Trophoblast cell (in vitro differentiated cells and primary cell): Measurements from ENCODE around the gene APOLD1.
"Not testable (repeated sequence)": the region's sequence is repeated elsewhere in the genome, so short reads cannot be mapped to it uniquely, and the experiment has no call there.

ENCODE experiments used
- DNase-seq, 2 donors: peaks; one replicate each; pipeline ENCODE4 v3.0.0-alpha.2; 2016
- H2AFZ ChIP-seq: 2 replicates; pipeline ENCODE4 v1.6.1; 2013; ENCODE audit warnings: low read length, moderate library complexity, mild to moderate bottlenecking; ENCODE audit not compliant: insufficient read depth, poor library complexity
- H2AK5ac ChIP-seq: 2 replicates; pipeline ENCODE4 v1.6.1; 2013; ENCODE audit warnings: mild to moderate bottlenecking, low read length
- H2BK120ac ChIP-seq: 2 replicates; pipeline ENCODE4 v1.6.1; 2013; ENCODE audit warnings: low read length, mild to moderate bottlenecking, moderate library complexity; ENCODE audit not compliant: insufficient read depth, poor library complexity
- H2BK12ac ChIP-seq: 2 replicates; pipeline ENCODE4 v1.6.1; 2013; ENCODE audit warnings: mild to moderate bottlenecking, low read length, moderate library complexity
- H2BK5ac ChIP-seq: 2 replicates; pipeline ENCODE4 v1.6.1; 2013; ENCODE audit warnings: low read length, low read depth, moderate library complexity, mild to moderate bottlenecking; ENCODE audit not compliant: poor library complexity
- H3K14ac ChIP-seq: 2 replicates; pipeline ENCODE4 v1.6.1; 2013; ENCODE audit warnings: mild to moderate bottlenecking, low read length
- H3K18ac ChIP-seq: 2 replicates; pipeline ENCODE4 v1.6.1; 2013; ENCODE audit warnings: mild to moderate bottlenecking, low read length
- H3K23ac ChIP-seq: 2 replicates; pipeline ENCODE4 v1.6.1; 2013; ENCODE audit warnings: low read length
- H3K27ac ChIP-seq: 2 replicates; pipeline ENCODE4 v1.5.1; 2013; ENCODE audit warnings: low read depth, mild to moderate bottlenecking, inconsistent platforms, low read length, moderate library complexity
- H3K27me3 ChIP-seq: 2 replicates; pipeline ENCODE4 v1.6.1; 2013; ENCODE audit warnings: inconsistent platforms, mild to moderate bottlenecking, low read length, moderate library complexity; ENCODE audit not compliant: insufficient read depth
- H3K36me3 ChIP-seq, 2 experiments: 1 replicate in 1 of 2; 2 replicates in 1 of 2; pipeline ENCODE4 v1.6.1; 2013; ENCODE audit warnings: low read length in 2 of 2, mild to moderate bottlenecking in 2 of 2, moderate library complexity in 1 of 2; ENCODE audit not compliant: insufficient read depth in 2 of 2, control insufficient read depth in 1 of 2
- H3K4ac ChIP-seq: 2 replicates; pipeline ENCODE4 v1.6.1; 2013; ENCODE audit warnings: low read depth, mild to moderate bottlenecking, low read length, moderate library complexity
- H3K4me1 ChIP-seq, 2 experiments: 1 replicate in 1 of 2; 2 replicates in 1 of 2; pipeline ENCODE4 v1.6.1; 2013; ENCODE audit warnings: low read length in 2 of 2, mild to moderate bottlenecking in 2 of 2, moderate library complexity in 1 of 2; ENCODE audit not compliant: insufficient read depth in 2 of 2, control insufficient read depth in 1 of 2
- H3K4me2 ChIP-seq: 2 replicates; pipeline ENCODE4 v1.6.1; 2013; ENCODE audit warnings: inconsistent platforms, mild to moderate bottlenecking, low read length, moderate library complexity
- H3K4me3 ChIP-seq: 2 replicates; pipeline ENCODE4 v1.5.1; 2013; ENCODE audit warnings: mild to moderate bottlenecking, low read depth, low read length, inconsistent platforms
- H3K79me1 ChIP-seq: one replicate; pipeline ENCODE4 v1.6.1; 2013; ENCODE audit warnings: low read length
- H3K79me2 ChIP-seq: 2 replicates; pipeline ENCODE4 v1.6.1; 2013; ENCODE audit warnings: low read length, mild to moderate bottlenecking; ENCODE audit not compliant: control insufficient read depth, insufficient read depth, poor library complexity
- H3K9ac ChIP-seq: 2 replicates; pipeline ENCODE4 v1.6.1; 2013; ENCODE audit warnings: mild to moderate bottlenecking, low read length
- H3K9me3 ChIP-seq: 2 replicates; pipeline ENCODE4 v1.6.1; 2013; ENCODE audit warnings: low read depth, mild to moderate bottlenecking, control low read depth, inconsistent platforms, low read length; ENCODE audit not compliant: insufficient read depth
- H4K12ac ChIP-seq: 2 replicates; pipeline ENCODE4 v1.6.1; 2013; ENCODE audit warnings: low read depth, mild to moderate bottlenecking, low read length, moderate library complexity
- H4K8ac ChIP-seq: 2 replicates; pipeline ENCODE4 v1.6.1; 2013; ENCODE audit warnings: low read depth, mild to moderate bottlenecking, low read length, moderate library complexity
- H4K91ac ChIP-seq: one replicate; pipeline ENCODE4 v1.6.1; 2013; ENCODE audit warnings: low read depth, mild to moderate bottlenecking, low read length, moderate library complexity
- WGBS: extraction: QIAGEN DNeasy Blood & Tissue Kit; methylation state at CpG from one replicate; pipeline ENCODE4 v1.1.7; 2013; ENCODE audit warnings: missing lambda C conversion rate; ENCODE audit not compliant: insufficient read length, insufficient coverage; ENCODE audit errors: extremely low coverage; 5-methylcytosine and 5-hydroxymethylcytosine counted together

APOLD1 gene

GRCh38 chr12:12799163-12799920, 13.9 kb downstream of the APOLD1 start:
- no peak overlapping the region for H3K4me3 ChIP-seq
- H4K91ac ChIP-seq: no peak overlapping the region
- H3K4me1 ChIP-seq: peaks cover 4 to 7% of the 10 kb centered on the region in 2 experiments
- H2BK120ac ChIP-seq: no peak overlapping the region
- H3K4ac ChIP-seq: no peak overlapping the region
- DNase-seq: no peak
- no peaks in the 10 kb centered on the region for H3K36me3 ChIP-seq
- no peak overlapping the region for H3K14ac ChIP-seq
- no peaks in the 10 kb centered on the region for H3K27me3 ChIP-seq
- H3K79me1 ChIP-seq: no peaks in the 10 kb centered on the region
- no peak overlapping the region for H2BK12ac ChIP-seq
- H3K23ac ChIP-seq: no peak overlapping the region
- no peak overlapping the region for H3K18ac ChIP-seq
- no peaks in the 10 kb centered on the region for H3K9me3 ChIP-seq
- H3K79me2 ChIP-seq: no peaks in the 10 kb centered on the region
- no peak overlapping the region for H3K9ac ChIP-seq
- no peak overlapping the region for H3K27ac ChIP-seq
- H4K8ac ChIP-seq: no peak overlapping the region
- H2AFZ ChIP-seq: no peak overlapping the region
- H4K12ac ChIP-seq: no peak overlapping the region
- no peak overlapping the region for H2AK5ac ChIP-seq
- no CpG with 5 or more reads among the region's 8 CpGs for WGBS
- no peak overlapping the region for H2BK5ac ChIP-seq
- H3K4me2 ChIP-seq: no peak overlapping the region

GRCh38 chr12:12800406-12801180, 15.1 kb downstream of the APOLD1 start:
- Histone ChIP-seq H3K9ac (no peak overlapping the region), H4K91ac (no peak overlapping the region), H3K79me2 (no peaks in the 10 kb centered on the region), H3K9me3 (no peaks in the 10 kb centered on the region), H2BK12ac (peak overlapping the region; percentile 33), H3K4me3 (no peak overlapping the region), H3K4me2 (no peak overlapping the region), H2BK120ac (no peak overlapping the region), H4K12ac (no peak overlapping the region), H2AFZ (no peak overlapping the region), H3K4ac (no peak overlapping the region), H3K14ac (no peak overlapping the region), H3K79me1 (no peaks in the 10 kb centered on the region), H3K36me3 (no peaks in the 10 kb centered on the region), H3K27ac (no peak overlapping the region), H2AK5ac (no peak overlapping the region), H3K4me1 (peaks cover 4 to 7% of the 10 kb centered on the region in 2 experiments), H2BK5ac (no peak overlapping the region), H3K27me3 (no peaks in the 10 kb centered on the region), H3K23ac (no peak overlapping the region), H3K18ac (no peak overlapping the region), H4K8ac (no peak overlapping the region)
- no CpG with 5 or more reads among the region's 9 CpGs for WGBS
- DNase-seq: peak; percentile 44 to 80

- H3K4me3 ChIP-seq, H3K79me1 ChIP-seq, H3K18ac ChIP-seq, H3K27me3 ChIP-seq, H4K8ac ChIP-seq, H2BK120ac ChIP-seq, H3K4me1 ChIP-seq, H3K4me2 ChIP-seq, H3K9me3 ChIP-seq, H2AK5ac ChIP-seq, H3K27ac ChIP-seq, H4K91ac ChIP-seq, H2BK5ac ChIP-seq, H3K79me2 ChIP-seq, H3K36me3 ChIP-seq, H2AFZ ChIP-seq, H2BK12ac ChIP-seq, H3K14ac ChIP-seq, H3K4ac ChIP-seq, H3K9ac ChIP-seq, H3K23ac ChIP-seq, H4K12ac ChIP-seq: not testable (repeated sequence)
- WGBS: no CpG with 5 or more reads among the region's 4 CpGs
- peak in 1 of 2 donors; percentile 77 for DNase-seq
Measured at GRCh38 chr12:12801656-12802055, 16.2 kb downstream of the APOLD1 start.

GRCh38 chr12:12803186-12803585, 17.7 kb downstream of the APOLD1 start:
- Histone ChIP-seq H3K14ac (no peak overlapping the region), H2BK12ac (no peak overlapping the region), H3K18ac (no peak overlapping the region), H3K79me2 (no peaks in the 10 kb centered on the region), H4K8ac (no peak overlapping the region), H3K23ac (no peak overlapping the region), H3K9ac (no peak overlapping the region), H3K4me1 (peaks cover 4 to 7% of the 10 kb centered on the region in 2 experiments), H3K4me2 (no peak overlapping the region), H3K4me3 (no peak overlapping the region), H3K79me1 (no peaks in the 10 kb centered on the region), H2AK5ac (no peak overlapping the region), H3K27me3 (no peaks in the 10 kb centered on the region), H3K27ac (no peak overlapping the region), H2AFZ (no peak overlapping the region), H4K12ac (no peak overlapping the region), H3K9me3 (no peaks in the 10 kb centered on the region), H3K36me3 (no peaks in the 10 kb centered on the region), H3K4ac (no peak overlapping the region), H4K91ac (no peak overlapping the region), H2BK120ac (no peak overlapping the region), H2BK5ac (no peak overlapping the region)
- WGBS: no CpG with 5 or more reads among the region's 2 CpGs
- peak; percentile 45 to 58 for DNase-seq
